HEK293 (cell line): ENCODE results near the gene CNIH3.

Source experiments
- CTCF ChIA-PET: fragments of 350-600 bp; formaldehyde crosslinking; extraction: SDS; loops from one replicate; lab custom pipeline; 2021; ENCODE audit warnings: antibody characterized with exemption; lab: Yijun Ruan, JAX
- POLR2A ChIA-PET: fragments of 300-600 bp; formaldehyde crosslinking; extraction: SDS; loops from one replicate; lab custom pipeline; 2020; ENCODE audit warnings: antibody characterized with exemption, inconsistent platforms; lab: Yijun Ruan, JAX
- H3K27ac ChIP-seq: fragments of 200-500 bp; sonication (Bioruptor generic); 2 replicates; pipeline ENCODE4 v1.5.1; 2014; ENCODE audit warnings: low read depth, low read length, control low read depth, inconsistent platforms; ENCODE audit errors: extremely low read depth
- H3K36me3 ChIP-seq, 2 experiments: fragments of 200-500 bp in 1 of 2; sonication (Bioruptor generic) in 1 of 2; 1 replicate in 1 of 2; 2 replicates in 1 of 2; pipeline ENCODE4 v1.5.1; 2014 to 2017; ENCODE audit warnings: inconsistent platforms in 2 of 2, low read length in 2 of 2; ENCODE audit not compliant: control insufficient read depth in 2 of 2, insufficient read depth in 1 of 2
- H3K4me1 ChIP-seq: fragments of 200-500 bp; sonication (Bioruptor generic); 2 replicates; pipeline ENCODE4 v1.5.1; 2014; ENCODE audit warnings: mild to moderate bottlenecking, low read length, inconsistent platforms; ENCODE audit not compliant: control insufficient read depth, insufficient read depth
- H3K4me3 ChIP-seq: 2 replicates; pipeline ENCODE4 v1.5.1; 2011; ENCODE audit warnings: low read depth, mild to moderate bottlenecking, control low read depth, low read length, moderate library complexity
- H3K9me3 ChIP-seq: fragments of 200-500 bp; sonication (Bioruptor generic); 2 replicates; pipeline ENCODE4 v1.5.1; 2014; ENCODE audit warnings: low read depth, low read length, inconsistent platforms; ENCODE audit not compliant: control insufficient read depth, insufficient read depth
- BCL11A ChIP-seq: fragments of 450-650 bp; formaldehyde crosslinking; IDR thresholded peaks from 2 replicates; pipeline ENCODE4 v1.5.1; 2016; ENCODE audit warnings: low read depth, missing biosample characterization, missing genetic modification characterization
- EGR2 ChIP-seq: fragments of 450-650 bp; formaldehyde crosslinking; IDR thresholded peaks from 2 replicates; pipeline ENCODE4 v1.5.1; 2016; ENCODE audit warnings: low read depth, missing biosample characterization, missing genetic modification characterization
- HOXC10 ChIP-seq: sonication (generic); formaldehyde crosslinking; IDR thresholded peaks from 2 replicates; pipeline ENCODE4 v1.8.1; 2023; ENCODE audit warnings: mild to moderate bottlenecking, missing genetic modification reagents
- KLF8 ChIP-seq: fragments of 450-650 bp; formaldehyde crosslinking; IDR thresholded peaks from 2 replicates; pipeline ENCODE4 v1.5.1; 2016; ENCODE audit warnings: missing biosample characterization, missing genetic modification characterization
- KLF9 ChIP-seq: fragments of 450-650 bp; formaldehyde crosslinking; IDR thresholded peaks from 2 replicates; pipeline ENCODE4 v1.5.1; 2016; ENCODE audit warnings: missing biosample characterization, missing genetic modification characterization, low read depth
- MYNN ChIP-seq: fragments of 450-650 bp; formaldehyde crosslinking; IDR thresholded peaks from 2 replicates; pipeline ENCODE4 v1.5.1; 2016; ENCODE audit warnings: missing biosample characterization, missing genetic modification characterization, borderline replicate concordance
- TCF7L2 ChIP-seq: IDR thresholded peaks from 2 replicates; pipeline ENCODE4 v1.6.1; 2011; ENCODE audit warnings: low read depth, mild to moderate bottlenecking, inconsistent platforms, low read length, moderate library complexity, borderline replicate concordance
- ZBTB20 ChIP-seq: fragments of 450-650 bp; formaldehyde crosslinking; IDR thresholded peaks from 2 replicates; pipeline ENCODE4 v1.5.1; 2016; ENCODE audit warnings: missing biosample characterization, missing genetic modification characterization
- ZNF24 ChIP-seq: fragments of 450-650 bp; formaldehyde crosslinking; IDR thresholded peaks from 2 replicates; pipeline ENCODE4 v1.5.1; 2016; ENCODE audit warnings: missing biosample characterization, missing genetic modification characterization
- ZNF324 ChIP-seq: fragments of 450-650 bp; formaldehyde crosslinking; IDR thresholded peaks from 2 replicates; pipeline ENCODE4 v1.5.1; 2016; ENCODE audit warnings: missing biosample characterization, missing genetic modification characterization
- ZNF404 ChIP-seq: fragments of 450-650 bp; formaldehyde crosslinking; IDR thresholded peaks from 2 replicates; pipeline ENCODE4 v1.5.1; 2017; ENCODE audit warnings: missing biosample characterization, missing genetic modification characterization
- ZNF48 ChIP-seq: fragments of 450-650 bp; formaldehyde crosslinking; IDR thresholded peaks from 2 replicates; pipeline ENCODE4 v1.5.1; 2016; ENCODE audit warnings: missing biosample characterization, missing genetic modification characterization
- ZNF571 ChIP-seq: fragments of 450-650 bp; formaldehyde crosslinking; IDR thresholded peaks from 2 replicates; pipeline ENCODE4 v1.5.0; 2017; ENCODE audit warnings: missing biosample characterization, missing genetic modification characterization
- ZNF624 ChIP-seq: fragments of 450-650 bp; formaldehyde crosslinking; IDR thresholded peaks from 2 replicates; pipeline ENCODE4 v1.5.1; 2017; ENCODE audit warnings: missing biosample characterization, missing genetic modification characterization
- ZNF654 ChIP-seq: fragments of 450-650 bp; formaldehyde crosslinking; IDR thresholded peaks from 2 replicates; pipeline ENCODE4 v1.5.1; 2016; ENCODE audit warnings: low read depth, missing biosample characterization, missing genetic modification characterization
- ZNF707 ChIP-seq: fragments of 450-650 bp; formaldehyde crosslinking; IDR thresholded peaks from 2 replicates; pipeline ENCODE4 v1.5.1; 2016; ENCODE audit warnings: missing biosample characterization, missing genetic modification characterization
- ZSCAN23 ChIP-seq: fragments of 450-650 bp; formaldehyde crosslinking; IDR thresholded peaks from 2 replicates; pipeline ENCODE4 v1.5.1; 2016; ENCODE audit warnings: missing biosample characterization, missing genetic modification characterization
- TF ChIP-seq, protein P1 (sequence below): fragments of 450-650 bp; formaldehyde crosslinking; IDR thresholded peaks from 2 replicates; pipeline ENCODE4 v1.5.1; 2017; ENCODE audit warnings: missing biosample characterization, missing genetic modification characterization
- TF ChIP-seq, protein P2 (sequence below): fragments of 450-650 bp; formaldehyde crosslinking; conservative IDR thresholded peaks from 2 replicates; pipeline ENCODE4 v1.5.1; 2016; ENCODE audit warnings: low read depth, missing biosample characterization, missing genetic modification characterization
- TF ChIP-seq, protein P3 (sequence below): fragments of 450-650 bp; formaldehyde crosslinking; IDR thresholded peaks from 2 replicates; pipeline ENCODE4 v1.5.1; 2016; ENCODE audit warnings: missing biosample characterization, missing genetic modification characterization, borderline replicate concordance
- TF ChIP-seq, protein P4 (sequence below): fragments of 450-650 bp; formaldehyde crosslinking; optimal IDR thresholded peaks from 2 replicates; pipeline ENCODE3; 2016; ENCODE audit warnings: missing biosample characterization, mild to moderate bottlenecking, missing genetic modification characterization

CNIH3 gene

DNA sequence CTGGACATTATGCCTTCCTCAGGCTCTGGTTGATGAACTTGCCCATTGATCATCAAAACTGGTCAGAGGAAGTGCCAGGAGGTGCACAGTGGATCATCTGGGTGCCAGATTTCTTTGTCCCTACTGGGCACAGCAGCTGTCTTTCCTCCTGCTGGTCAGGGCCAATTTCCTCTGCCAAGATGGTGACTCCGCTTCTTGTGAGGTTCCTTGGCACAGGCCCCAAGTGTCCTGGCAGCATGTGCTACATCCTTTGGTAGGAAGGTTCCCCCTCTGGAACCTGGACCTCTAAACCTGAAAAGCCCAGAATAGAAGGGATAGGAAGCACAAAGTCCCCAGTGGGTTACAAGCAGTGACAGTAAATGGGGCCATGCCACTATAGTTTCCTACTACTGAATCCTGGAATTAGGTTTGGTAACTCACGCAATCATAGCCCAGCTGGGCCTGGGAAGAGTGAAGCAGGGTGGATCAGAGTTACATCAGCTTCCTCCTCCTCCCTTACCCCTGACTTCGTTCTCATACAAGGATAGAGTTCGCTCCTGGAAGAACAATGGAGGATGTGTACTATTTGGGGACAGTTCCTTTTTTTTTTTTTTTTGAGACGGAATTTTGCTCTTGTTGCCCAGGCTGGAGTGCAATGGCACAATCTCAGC is 147.1 kb downstream of the CNIH3 start:
- POLR2A ChIA-PET, result no interaction called here

DNA sequence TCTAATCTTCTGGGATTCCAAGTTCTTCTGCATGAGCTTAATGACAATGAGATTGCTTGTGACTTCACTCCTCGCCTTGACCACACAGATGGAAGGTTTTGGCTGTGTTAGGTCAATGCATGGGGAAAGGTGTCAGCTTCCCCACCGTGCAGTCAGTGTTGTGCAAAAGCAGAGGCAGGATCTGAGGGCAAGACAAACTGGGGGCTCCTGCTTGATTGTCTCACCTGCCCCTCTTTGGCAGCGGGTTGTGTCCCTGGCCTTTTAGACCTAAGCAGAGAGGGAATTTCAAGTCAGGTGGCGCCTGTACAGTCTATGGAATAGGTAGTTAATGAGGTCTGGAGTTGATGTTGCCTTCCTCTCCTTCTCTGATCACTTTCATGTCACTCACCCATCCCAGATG is 150.1 kb downstream of the CNIH3 start:
- H3K4me3 ChIP-seq, result no peak overlapping the region
- H3K9me3 ChIP-seq, result no peaks in the 10 kb centered on the region
- CTCF ChIA-PET, result interaction anchor here (0.8 to 1.2 kb wide), 2 partner anchors 85 to 253 kb away, joined by 3 to 4 read pairs; no protein-coding TSS in a partner anchor
- no peaks in the 10 kb centered on the region for H3K36me3 ChIP-seq
- H3K4me1 ChIP-seq, result peaks cover 4% of the 10 kb centered on the region; the same call in 1 of the 2 replicates
- TF ChIP-seq HOXC10 (CRISPR knock-in tag) (no peak), MYNN (tag by site-specific recombination) (no peak), ZNF624 (tag by site-specific recombination) (no peak), ZNF24 (tag by site-specific recombination) (no peak), ZNF404 (tag by site-specific recombination) (no peak), ZNF707 (tag by site-specific recombination) (no peak), BCL11A (tag by site-specific recombination) (no peak), ZNF324 (no peak), TCF7L2 (no peak), ZBTB20 (tag by site-specific recombination) (no peak), KLF8 (no peak), ZNF654 (tag by site-specific recombination) (no peak), ZNF48 (tag by site-specific recombination) (no peak), ZNF571 (tag by site-specific recombination) (no peak), ZSCAN23 (tag by site-specific recombination) (no peak), KLF9 (no peak), EGR2 (no peak)
- TF ChIP-seq, protein P1, sequence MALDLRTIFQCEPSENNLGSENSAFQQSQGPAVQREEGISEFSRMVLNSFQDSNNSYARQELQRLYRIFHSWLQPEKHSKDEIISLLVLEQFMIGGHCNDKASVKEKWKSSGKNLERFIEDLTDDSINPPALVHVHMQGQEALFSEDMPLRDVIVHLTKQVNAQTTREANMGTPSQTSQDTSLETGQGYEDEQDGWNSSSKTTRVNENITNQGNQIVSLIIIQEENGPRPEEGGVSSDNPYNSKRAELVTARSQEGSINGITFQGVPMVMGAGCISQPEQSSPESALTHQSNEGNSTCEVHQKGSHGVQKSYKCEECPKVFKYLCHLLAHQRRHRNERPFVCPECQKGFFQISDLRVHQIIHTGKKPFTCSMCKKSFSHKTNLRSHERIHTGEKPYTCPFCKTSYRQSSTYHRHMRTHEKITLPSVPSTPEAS (tag by site-specific recombination), result no peak
- TF ChIP-seq, protein P2, sequence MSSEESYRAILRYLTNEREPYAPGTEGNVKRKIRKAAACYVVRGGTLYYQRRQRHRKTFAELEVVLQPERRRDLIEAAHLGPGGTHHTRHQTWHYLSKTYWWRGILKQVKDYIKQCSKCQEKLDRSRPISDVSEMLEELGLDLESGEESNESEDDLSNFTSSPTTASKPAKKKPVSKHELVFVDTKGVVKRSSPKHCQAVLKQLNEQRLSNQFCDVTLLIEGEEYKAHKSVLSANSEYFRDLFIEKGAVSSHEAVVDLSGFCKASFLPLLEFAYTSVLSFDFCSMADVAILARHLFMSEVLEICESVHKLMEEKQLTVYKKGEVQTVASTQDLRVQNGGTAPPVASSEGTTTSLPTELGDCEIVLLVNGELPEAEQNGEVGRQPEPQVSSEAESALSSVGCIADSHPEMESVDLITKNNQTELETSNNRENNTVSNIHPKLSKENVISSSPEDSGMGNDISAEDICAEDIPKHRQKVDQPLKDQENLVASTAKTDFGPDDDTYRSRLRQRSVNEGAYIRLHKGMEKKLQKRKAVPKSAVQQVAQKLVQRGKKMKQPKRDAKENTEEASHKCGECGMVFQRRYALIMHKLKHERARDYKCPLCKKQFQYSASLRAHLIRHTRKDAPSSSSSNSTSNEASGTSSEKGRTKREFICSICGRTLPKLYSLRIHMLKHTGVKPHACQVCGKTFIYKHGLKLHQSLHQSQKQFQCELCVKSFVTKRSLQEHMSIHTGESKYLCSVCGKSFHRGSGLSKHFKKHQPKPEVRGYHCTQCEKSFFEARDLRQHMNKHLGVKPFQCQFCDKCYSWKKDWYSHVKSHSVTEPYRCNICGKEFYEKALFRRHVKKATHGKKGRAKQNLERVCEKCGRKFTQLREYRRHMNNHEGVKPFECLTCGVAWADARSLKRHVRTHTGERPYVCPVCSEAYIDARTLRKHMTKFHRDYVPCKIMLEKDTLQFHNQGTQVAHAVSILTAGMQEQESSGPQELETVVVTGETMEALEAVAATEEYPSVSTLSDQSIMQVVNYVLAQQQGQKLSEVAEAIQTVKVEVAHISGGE (tag by site-specific recombination), result no peak
- TF ChIP-seq, protein P3, sequence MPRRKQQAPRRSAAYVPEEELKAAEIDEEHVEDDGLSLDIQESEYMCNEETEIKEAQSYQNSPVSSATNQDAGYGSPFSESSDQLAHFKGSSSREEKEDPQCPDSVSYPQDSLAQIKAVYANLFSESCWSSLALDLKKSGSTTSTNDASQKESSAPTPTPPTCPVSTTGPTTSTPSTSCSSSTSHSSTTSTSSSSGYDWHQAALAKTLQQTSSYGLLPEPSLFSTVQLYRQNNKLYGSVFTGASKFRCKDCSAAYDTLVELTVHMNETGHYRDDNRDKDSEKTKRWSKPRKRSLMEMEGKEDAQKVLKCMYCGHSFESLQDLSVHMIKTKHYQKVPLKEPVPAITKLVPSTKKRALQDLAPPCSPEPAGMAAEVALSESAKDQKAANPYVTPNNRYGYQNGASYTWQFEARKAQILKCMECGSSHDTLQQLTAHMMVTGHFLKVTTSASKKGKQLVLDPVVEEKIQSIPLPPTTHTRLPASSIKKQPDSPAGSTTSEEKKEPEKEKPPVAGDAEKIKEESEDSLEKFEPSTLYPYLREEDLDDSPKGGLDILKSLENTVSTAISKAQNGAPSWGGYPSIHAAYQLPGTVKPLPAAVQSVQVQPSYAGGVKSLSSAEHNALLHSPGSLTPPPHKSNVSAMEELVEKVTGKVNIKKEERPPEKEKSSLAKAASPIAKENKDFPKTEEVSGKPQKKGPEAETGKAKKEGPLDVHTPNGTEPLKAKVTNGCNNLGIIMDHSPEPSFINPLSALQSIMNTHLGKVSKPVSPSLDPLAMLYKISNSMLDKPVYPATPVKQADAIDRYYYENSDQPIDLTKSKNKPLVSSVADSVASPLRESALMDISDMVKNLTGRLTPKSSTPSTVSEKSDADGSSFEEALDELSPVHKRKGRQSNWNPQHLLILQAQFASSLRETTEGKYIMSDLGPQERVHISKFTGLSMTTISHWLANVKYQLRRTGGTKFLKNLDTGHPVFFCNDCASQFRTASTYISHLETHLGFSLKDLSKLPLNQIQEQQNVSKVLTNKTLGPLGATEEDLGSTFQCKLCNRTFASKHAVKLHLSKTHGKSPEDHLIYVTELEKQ (tag by site-specific recombination), result no peak
- TF ChIP-seq, all 188 proteins: peak for 0
- POLR2A ChIA-PET, result no interaction called here
- no peak overlapping the region for H3K27ac ChIP-seq

More for the DNA sequence above, 147.1 kb downstream of the CNIH3 start:
- no peaks in the 10 kb centered on the region for H3K36me3 ChIP-seq
- H3K27ac ChIP-seq, result no peak overlapping the region
- H3K4me1 ChIP-seq, result no peaks in the 10 kb centered on the region
- H3K4me3 ChIP-seq, result no peak overlapping the region
- CTCF ChIA-PET, result no interaction called here
- TF ChIP-seq, protein P4, sequence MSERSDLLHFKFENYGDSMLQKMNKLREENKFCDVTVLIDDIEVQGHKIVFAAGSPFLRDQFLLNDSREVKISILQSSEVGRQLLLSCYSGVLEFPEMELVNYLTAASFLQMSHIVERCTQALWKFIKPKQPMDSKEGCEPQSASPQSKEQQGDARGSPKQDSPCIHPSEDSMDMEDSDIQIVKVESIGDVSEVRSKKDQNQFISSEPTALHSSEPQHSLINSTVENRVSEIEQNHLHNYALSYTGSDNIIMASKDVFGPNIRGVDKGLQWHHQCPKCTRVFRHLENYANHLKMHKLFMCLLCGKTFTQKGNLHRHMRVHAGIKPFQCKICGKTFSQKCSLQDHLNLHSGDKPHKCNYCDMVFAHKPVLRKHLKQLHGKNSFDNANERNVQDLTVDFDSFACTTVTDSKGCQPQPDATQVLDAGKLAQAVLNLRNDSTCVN (tag by site-specific recombination), result no peak
- no peaks in the 10 kb centered on the region for H3K9me3 ChIP-seq
